AG09319 (cell line): ENCODE measurements around the gene DCUN1D3.

Experiments used
- DNase-seq: peaks from one replicate; pipeline ENCODE4 v3.0.0-alpha.2; 2010; ENCODE audit warnings: low read depth; ENCODE audit errors: extremely low read depth
- TF ChIP-seq, protein P1 (sequence below): IDR thresholded peaks from 2 replicates; pipeline ENCODE4 v1.5.1; 2011; ENCODE audit warnings: low read depth, mild to moderate bottlenecking, inconsistent platforms, low read length, moderate library complexity

DCUN1D3 gene

DNA sequence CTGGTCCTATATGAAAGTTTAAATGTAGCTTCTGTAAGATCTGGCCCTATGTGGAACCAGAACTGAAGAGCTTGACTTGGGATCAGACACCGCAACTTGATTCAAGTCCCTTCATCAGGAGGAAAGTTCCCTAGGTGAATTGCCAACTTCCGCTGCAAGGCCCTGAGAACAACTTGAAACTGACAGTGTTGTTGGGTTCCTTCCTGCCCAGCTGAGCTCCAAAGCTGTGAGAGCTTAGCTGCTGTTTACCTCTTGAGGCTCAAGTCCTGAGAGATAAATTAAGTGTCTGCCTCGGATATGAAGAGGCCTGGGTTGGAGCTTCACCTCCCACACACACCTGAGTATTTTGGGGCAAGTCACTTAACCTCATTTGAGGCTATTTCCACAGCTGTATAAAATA lies 49.2 kb downstream of the DCUN1D3 start:
- no peak for DNase-seq
- TF ChIP-seq, protein P1, sequence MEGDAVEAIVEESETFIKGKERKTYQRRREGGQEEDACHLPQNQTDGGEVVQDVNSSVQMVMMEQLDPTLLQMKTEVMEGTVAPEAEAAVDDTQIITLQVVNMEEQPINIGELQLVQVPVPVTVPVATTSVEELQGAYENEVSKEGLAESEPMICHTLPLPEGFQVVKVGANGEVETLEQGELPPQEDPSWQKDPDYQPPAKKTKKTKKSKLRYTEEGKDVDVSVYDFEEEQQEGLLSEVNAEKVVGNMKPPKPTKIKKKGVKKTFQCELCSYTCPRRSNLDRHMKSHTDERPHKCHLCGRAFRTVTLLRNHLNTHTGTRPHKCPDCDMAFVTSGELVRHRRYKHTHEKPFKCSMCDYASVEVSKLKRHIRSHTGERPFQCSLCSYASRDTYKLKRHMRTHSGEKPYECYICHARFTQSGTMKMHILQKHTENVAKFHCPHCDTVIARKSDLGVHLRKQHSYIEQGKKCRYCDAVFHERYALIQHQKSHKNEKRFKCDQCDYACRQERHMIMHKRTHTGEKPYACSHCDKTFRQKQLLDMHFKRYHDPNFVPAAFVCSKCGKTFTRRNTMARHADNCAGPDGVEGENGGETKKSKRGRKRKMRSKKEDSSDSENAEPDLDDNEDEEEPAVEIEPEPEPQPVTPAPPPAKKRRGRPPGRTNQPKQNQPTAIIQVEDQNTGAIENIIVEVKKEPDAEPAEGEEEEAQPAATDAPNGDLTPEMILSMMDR: no peak

DNA sequence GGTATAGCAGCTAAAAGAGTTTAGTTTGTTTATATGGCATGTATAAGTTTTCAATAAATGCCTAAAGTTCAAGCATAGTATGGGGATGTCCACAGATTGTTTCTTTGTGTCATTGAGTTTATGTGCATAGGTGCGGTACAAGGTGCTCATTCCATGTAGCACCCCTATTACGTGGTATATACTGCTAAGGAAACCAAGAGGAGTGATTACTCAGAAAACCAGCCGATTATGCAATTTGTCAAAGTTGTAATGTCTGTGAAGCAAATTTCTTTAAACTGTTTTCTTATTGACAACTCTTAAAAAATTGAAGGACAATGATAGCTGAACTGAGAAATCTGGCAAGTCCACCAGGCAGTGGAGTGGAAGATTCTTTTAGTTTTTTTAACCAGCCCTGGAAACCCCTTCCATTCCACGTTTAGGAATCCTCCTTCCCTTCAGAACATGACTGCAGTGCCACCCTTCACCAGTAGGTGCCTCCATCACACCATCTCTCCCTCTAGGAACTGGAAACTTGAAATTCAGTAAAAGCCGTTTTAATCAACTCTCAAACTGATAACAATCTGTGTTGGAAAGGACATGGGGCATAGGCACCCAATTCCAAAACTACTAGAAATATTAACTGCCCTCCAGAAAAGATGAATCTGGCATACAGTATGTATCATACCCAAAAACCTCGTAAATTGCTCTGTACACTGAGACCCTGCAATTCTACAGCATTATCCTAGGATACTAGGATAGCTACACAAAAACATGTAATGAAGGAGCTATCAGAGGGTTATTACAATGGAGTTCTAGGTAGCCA lies 50.4 kb downstream of the DCUN1D3 start:
- no peak for DNase-seq
- TF ChIP-seq, protein P1: no peak; the same call in none of the 2 replicates

DNA sequence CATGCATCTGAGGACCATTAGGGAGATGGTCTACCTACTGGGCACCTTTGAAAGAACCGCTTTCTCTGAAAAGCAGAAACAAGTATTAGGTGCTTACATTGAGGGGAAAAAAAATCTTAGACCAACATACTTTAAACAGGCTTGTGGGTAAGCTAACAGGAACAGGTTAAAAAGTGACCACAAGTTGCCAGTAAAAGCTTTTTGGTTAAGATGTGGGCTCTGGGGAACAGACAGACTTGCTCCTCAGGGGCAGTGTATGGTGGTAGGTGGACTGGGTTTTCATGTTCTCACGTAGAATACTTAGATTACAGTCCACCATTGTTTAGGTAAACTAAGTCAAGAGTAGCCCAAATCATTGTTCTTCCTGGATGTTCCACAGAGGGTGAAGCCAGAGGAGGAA lies 52.6 kb downstream of the DCUN1D3 start:
- TF ChIP-seq, protein P1: no peak
- DNase-seq: no peak

DNA sequence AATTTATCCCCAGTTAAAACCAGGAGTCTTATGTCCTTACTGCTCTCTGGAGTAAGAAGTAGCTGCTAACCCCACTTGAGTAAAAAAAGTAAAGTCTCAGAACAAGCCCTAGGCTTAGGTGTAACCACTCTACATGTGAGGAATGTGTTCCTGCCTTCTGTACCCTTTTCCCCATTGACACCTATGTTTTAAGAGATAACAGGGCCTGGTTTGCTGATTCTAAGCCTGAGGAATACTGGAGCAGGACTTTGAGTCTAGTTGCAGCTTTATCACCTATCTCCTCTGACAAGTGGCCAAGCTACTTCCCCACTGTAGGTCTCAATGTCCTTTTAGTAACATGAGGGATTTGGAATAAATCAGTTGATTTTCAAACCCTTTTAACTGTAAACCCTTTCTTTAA lies 53.6 kb downstream of the DCUN1D3 start:
- no peak for DNase-seq
- TF ChIP-seq, protein P1: no peak

DNA sequence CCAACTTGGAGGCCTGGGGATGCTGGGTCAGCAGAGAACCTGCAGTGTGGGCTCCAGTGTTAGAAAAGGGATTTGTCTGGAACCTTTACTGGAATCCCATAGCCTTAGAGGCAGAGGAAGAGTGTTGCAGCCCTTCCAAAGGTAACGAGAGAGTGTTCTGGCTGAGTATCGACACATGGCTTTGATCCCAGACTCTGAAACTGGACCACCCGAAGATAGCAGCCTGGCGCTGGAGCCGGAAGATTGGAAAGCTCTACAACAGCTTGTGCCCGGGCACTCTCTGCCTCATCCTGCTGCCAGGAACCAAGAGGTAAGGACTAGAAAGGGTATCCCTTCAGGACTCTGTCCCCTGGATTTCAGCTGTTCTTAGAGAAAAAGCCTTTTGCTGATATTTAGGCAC lies 54.1 kb downstream of the DCUN1D3 start:
- TF ChIP-seq, protein P1: no peak
- no peak for DNase-seq

DNA sequence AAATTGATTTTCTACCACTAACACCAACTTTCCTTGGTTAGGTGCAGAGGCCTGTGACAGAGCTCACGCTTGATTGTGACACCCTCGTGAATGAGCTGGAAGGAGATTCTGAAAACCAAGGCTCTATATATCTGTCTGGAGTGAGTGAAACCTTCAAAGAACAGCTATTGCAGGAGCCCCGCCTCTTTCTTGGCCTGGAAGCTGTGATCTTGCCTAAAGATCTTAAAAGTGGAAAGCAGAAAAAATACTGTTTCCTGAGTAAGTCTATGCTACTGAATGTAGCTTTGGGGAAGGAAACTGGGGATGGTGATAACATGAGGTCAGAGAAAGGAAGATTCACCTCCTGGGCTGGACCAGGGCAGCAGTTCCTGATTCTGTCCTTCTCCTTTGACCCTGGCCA lies 55.6 kb downstream of the DCUN1D3 start:
- TF ChIP-seq, protein P1: no peak
- no peak for DNase-seq

DNA sequence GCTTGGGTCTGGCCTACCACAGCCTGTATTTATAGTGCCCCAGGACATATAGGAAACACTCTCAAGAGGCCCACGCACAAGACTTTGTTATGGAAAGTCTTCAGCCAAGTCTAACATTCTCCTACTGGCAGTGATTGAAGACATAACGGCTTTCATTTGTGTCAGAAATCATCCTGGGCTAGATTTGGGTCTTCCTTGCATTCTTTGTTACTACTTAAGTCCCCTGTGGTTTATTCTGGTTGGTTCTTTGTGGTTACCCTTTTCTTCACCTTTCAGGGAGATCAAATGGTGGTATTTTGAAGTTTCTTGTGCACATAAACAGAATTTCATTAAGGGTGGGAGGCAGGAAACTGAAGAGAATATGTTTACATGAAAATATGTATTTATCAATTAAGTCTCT lies 56.1 kb downstream of the DCUN1D3 start:
- TF ChIP-seq, protein P1: no peak
- no peak for DNase-seq
